ENCODE data around the gene C9orf50.

Gene C9orf50

DNA sequence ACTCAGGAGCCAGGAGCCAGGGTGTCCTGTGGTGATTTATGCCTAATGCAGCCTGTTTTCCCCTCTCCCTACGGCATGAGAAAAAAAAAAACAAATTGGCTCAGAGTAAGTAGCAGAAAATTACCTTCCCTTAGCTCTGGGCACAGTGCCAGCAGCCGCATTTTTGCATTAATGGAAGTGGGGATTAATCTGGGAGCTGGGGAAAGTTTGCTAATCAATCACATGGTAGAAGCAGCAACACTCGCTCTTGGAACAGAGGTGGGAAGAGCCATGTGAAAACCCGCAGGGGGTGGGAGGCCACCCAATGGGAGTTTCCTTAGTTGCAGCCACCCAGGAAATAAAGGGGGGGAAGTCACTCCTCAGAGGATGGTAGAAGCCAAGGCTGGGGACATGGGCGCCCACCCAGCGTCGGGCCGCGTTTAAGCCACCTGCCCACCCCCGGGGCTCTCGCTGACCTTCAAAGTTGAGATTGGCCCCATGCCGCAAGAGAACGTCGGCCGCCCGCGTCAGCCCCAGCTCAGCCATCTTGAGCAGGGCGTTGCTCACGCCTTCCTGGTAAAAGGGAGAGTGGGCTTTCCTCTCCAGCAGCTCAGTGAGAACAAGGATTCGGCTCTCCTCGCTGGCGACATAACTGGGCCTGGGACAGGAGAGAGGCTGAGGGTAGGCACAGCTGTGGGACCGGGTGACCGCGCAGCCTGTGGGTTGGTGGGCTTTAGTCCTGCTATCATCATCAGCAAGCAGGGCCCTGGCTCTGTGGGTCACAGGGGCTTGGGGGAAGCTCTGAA is 19.4 kb upstream of the C9orf50 start (continued):
- TF ChIP-seq PATZ1 (tag by site-specific recombination; IDR thresholded peaks at IDR 0.05) = peak; percentile 91
- no peak for TF ChIP-seq ZNF658 (tag by site-specific recombination; IDR thresholded peaks at IDR 0.05)
- no peak for TF ChIP-seq ZNF202 (tag by site-specific recombination; IDR thresholded peaks at IDR 0.05; ENCODE audit: borderline replicate concordance)
- TF ChIP-seq, protein P1, sequence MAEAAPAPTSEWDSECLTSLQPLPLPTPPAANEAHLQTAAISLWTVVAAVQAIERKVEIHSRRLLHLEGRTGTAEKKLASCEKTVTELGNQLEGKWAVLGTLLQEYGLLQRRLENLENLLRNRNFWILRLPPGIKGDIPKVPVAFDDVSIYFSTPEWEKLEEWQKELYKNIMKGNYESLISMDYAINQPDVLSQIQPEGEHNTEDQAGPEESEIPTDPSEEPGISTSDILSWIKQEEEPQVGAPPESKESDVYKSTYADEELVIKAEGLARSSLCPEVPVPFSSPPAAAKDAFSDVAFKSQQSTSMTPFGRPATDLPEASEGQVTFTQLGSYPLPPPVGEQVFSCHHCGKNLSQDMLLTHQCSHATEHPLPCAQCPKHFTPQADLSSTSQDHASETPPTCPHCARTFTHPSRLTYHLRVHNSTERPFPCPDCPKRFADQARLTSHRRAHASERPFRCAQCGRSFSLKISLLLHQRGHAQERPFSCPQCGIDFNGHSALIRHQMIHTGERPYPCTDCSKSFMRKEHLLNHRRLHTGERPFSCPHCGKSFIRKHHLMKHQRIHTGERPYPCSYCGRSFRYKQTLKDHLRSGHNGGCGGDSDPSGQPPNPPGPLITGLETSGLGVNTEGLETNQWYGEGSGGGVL (tag by site-specific recombination; IDR thresholded peaks at IDR 0.05) = peak; percentile 90
- no peak for TF ChIP-seq GLI4 (tag by site-specific recombination; IDR thresholded peaks at IDR 0.05)
- no peak for TF ChIP-seq ZNF175 (tag by site-specific recombination; IDR thresholded peaks at IDR 0.05)
- no peak for TF ChIP-seq ZBTB49 (tag by site-specific recombination; IDR thresholded peaks at IDR 0.05; ENCODE audit: low read depth)
- no peak for TF ChIP-seq ZNF311 (tag by site-specific recombination; IDR thresholded peaks at IDR 0.05; ENCODE audit: borderline replicate concordance)
- no peak for TF ChIP-seq ZNF621 (tag by site-specific recombination; IDR thresholded peaks at IDR 0.05)
- no peak; the same call in 1 of the 2 replicates for TF ChIP-seq ZNF596 (tag by site-specific recombination; IDR thresholded peaks at IDR 0.05)
- TF ChIP-seq ZNF561 (tag by site-specific recombination; IDR thresholded peaks at IDR 0.05; ENCODE audit: borderline replicate concordance) = peak; percentile 99
- peak; percentile 76 for TF ChIP-seq PRDM1 (tag by site-specific recombination; IDR thresholded peaks at IDR 0.05)
- no peak for TF ChIP-seq OVOL3 (tag by site-specific recombination; IDR thresholded peaks at IDR 0.05)
- TF ChIP-seq, protein P2, sequence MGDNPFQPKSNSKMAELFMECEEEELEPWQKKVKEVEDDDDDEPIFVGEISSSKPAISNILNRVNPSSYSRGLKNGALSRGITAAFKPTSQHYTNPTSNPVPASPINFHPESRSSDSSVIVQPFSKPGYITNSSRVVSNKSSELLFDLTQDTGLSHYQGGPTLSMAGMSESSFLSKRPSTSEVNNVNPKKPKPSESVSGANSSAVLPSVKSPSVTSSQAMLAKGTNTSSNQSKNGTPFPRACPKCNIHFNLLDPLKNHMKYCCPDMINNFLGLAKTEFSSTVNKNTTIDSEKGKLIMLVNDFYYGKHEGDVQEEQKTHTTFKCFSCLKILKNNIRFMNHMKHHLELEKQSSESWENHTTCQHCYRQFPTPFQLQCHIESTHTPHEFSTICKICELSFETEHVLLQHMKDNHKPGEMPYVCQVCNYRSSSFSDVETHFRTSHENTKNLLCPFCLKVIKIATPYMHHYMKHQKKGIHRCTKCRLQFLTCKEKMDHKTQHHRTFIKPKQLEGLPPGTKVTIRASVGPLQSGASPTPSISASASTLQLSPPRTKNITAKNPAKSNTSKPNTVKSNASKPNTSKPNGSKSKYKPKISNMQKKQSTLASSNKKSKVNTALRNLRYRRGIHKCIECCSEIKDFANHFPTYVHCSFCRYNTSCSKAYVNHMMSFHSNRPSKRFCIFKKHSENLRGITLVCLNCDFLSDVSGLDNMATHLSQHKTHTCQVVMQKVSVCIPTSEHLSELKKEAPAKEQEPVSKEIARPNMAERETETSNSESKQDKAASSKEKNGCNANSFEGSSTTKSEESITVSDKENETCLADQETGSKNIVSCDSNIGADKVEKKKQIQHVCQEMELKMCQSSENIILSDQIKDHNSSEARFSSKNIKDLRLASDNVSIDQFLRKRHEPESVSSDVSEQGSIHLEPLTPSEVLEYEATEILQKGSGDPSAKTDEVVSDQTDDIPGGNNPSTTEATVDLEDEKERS (tag by site-specific recombination; IDR thresholded peaks at IDR 0.05) = no peak
- peak; percentile 80; the same call in 1 of the 2 replicates for TF ChIP-seq ZNF639 (tag by site-specific recombination; IDR thresholded peaks at IDR 0.05)
- no peak for TF ChIP-seq ZNF140 (tag by site-specific recombination; IDR thresholded peaks at IDR 0.05)
- peak; percentile 99 for TF ChIP-seq PRDM6 (tag by site-specific recombination; IDR thresholded peaks at IDR 0.05)
- TF ChIP-seq YY2 (tag by site-specific recombination; IDR thresholded peaks at IDR 0.05) = peak; percentile 64
- TF ChIP-seq HOXA7 (CRISPR knock-in tag; IDR thresholded peaks at IDR 0.05; ENCODE audit: borderline replicate concordance) = no peak
- peak; percentile 70 for TF ChIP-seq FEZF1 (tag by site-specific recombination; IDR thresholded peaks at IDR 0.05)
- no peak for TF ChIP-seq ZNF768 (tag by site-specific recombination; IDR thresholded peaks at IDR 0.05)
- TF ChIP-seq, protein P3, sequence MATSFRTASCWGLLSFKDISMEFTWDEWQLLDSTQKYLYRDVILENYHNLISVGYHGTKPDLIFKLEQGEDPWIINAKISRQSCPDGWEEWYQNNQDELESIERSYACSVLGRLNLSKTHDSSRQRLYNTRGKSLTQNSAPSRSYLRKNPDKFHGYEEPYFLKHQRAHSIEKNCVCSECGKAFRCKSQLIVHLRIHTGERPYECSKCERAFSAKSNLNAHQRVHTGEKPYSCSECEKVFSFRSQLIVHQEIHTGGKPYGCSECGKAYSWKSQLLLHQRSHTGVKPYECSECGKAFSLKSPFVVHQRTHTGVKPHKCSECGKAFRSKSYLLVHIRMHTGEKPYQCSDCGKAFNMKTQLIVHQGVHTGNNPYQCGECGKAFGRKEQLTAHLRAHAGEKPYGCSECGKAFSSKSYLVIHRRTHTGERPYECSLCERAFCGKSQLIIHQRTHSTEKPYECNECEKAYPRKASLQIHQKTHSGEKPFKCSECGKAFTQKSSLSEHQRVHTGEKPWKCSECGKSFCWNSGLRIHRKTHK (tag by site-specific recombination; IDR thresholded peaks at IDR 0.05) = no peak
- TF ChIP-seq ZNF837 (tag by site-specific recombination; IDR thresholded peaks at IDR 0.05) = no peak
- TF ChIP-seq BCL11B (tag by site-specific recombination; IDR thresholded peaks at IDR 0.05; ENCODE audit: low read depth) = peak; percentile 76
- no peak; the same call in 1 of the 2 replicates for TF ChIP-seq ZNF664 (tag by site-specific recombination; IDR thresholded peaks at IDR 0.05)
